DMS 273 (cell line): ENCODE measurements around the gene CAT.
A peak's percentile ranks its signal among the peaks of the same experiment; 100 is the strongest.

ENCODE experiments used
- DNase-seq: peaks from one replicate; lab custom pipeline; 2025; ENCODE audit not compliant: unreplicated experiment; lab: John Stamatoyannopoulos, UW

Gene CAT

DNA sequence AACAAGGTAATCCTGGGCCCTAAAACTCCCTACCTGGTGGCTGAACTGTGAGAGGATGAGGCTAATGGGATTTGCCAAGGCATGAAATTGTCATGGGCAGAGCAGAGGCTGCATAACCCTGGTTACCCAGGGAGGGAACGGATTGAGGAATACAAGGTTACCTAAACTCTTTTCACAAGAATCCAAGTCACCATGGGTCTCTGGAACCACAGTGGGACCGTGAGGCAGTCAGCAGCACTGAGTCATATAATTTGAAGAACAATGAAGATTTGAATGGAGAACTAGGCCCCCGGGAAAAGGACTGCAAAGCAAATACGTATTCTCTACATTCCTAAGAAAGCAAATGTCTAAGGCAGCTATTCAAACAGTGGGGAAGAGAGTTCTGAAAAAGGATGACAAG, 19.8 kb downstream of the CAT start:
- DNase-seq = no peak

- DNase-seq = no peak
Measured at GRCh38 chr11:34459507-34460162, 20.9 kb downstream of the CAT start.

DNA sequence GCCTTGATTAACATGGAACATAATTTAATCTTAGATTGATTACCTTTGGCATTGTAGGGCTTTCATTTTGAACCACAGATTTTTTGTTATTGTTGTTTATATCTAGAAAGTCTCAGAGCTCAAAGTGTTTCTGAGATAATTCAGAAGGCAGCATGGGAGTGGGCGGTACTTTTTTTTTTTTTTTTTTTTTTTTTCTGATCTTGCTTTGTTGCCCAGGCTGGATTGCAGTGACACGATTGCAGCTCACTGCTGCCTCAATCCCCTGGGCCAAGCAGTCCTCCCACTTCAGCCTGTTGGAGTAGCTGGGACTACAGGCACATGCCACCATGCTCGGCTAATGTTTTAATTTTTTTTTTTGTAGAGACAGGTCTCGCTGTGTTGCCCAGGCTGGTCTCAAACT, 21.5 kb downstream of the CAT start:
- DNase-seq = no peak

- no peak for DNase-seq
Measured at GRCh38 chr11:34461215-34461614, 22.5 kb downstream of the CAT start.

- peak; percentile 41 for DNase-seq
Measured at GRCh38 chr11:34464591-34465051, 25.9 kb downstream of the CAT start.

GRCh38 chr11:34466802-34467488, 28.2 kb downstream of the CAT start:
- DNase-seq = no peak

- DNase-seq = peak; percentile 33
Measured at GRCh38 chr11:34468209-34468841, 29.6 kb downstream of the CAT start.

DNA sequence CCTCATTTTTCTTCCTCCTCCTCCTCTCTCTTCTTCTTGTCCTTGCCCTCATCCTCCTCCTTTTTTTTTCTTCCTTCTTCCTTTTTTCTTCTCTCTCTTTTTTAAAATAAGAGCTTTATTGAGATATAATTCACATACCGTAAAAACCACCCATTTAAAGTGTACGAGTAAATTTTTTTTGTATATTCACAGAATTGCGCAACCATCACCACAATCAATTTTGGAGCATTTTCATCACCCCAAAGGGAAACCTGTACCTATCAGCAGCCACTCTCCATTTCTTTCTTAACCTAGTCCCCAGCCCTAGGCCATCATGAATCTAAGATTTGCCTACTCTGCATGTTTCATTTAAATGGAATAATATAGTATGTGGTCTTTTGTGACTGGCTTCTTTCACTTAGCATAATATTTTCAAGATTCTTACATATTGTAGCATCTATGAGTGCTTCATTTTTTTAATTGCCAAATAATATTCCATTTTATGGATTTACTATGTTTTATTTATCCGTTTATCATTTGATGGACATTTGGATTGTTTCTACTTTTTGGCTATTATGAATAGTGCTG, 35.0 kb downstream of the CAT start:
- no peak for DNase-seq

DNA sequence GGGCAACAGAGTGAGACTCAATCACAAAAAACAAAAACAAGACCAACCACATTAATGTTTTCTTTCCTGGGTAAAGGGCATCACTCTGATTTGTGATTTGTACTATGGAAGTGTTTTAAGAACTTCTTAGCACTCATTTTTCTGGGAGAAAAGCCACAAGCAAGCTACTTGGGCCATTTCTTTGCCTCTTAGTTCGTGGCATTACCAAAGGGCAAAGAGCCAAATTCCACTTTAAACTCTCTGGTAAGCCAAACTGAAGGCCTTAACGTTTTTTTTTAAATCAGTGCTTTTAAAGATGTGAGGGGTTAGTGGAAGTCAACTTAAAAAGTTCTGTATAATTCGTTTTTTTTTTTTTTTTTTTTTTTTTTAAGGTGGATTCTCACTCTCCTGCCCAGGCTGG, 36.9 kb downstream of the CAT start:
- no peak for DNase-seq

DNA sequence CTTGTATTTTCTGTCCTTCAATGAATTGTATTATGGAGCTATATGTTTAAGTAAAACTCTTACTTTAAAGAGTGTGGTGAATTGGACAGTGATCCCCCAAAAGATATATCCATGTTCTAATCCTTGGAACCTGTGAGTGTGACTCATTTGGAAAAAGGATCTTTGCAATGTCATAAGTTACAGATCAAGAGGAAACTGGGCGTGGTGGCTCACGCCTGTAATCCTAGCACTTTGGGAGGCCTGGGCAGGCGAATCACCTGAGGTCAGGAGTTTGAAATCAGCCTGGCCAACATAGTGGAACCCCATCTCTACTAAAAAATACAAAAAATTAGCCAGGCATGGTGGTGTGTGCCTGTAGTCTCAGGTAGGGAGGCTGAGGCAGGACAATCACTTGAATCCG, 38.1 kb downstream of the CAT start:
- no peak for DNase-seq

DNA sequence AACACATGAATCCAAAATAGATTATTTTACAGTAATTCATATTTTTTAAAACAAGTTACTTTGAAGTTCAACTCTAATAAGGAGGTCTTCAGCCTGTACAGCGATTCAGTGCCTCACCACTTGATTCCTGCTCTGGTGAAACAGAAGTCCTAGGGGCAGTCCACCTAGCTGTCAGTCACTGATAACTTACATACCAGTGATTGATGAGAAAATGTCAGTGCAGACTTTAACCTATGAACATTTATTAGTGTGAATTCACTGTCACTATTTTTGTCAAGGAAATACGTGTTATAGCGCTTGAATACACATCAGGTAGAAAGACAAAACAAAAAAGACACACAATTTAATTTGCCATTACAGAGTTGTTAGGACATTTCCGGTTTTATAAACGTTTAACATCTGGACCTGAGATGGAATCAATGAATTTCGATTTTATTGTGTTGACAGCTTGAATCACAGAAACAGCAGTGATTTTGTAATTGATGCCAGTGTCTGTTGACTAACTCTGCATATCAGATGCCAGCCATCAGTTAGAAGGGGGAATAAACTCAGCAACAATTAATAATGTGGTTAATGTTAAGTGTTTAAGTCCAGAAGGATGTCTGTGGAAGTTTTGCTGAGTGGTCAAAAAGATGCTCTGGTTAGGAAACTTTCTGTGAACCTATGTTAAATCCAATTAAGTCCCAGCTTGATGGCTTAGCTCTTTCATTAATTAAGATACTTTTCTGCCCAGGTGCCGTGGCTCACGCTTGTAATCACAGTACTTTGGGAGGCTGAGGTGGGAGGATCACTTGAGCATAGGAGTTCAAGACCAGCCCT, 40.3 kb downstream of the CAT start:
- DNase-seq = no peak

GRCh38 chr11:34480314-34480713, 41.6 kb downstream of the CAT start:
- no peak for DNase-seq

GRCh38 chr11:34481307-34481706, 42.6 kb downstream of the CAT start:
- no peak for DNase-seq

DNA sequence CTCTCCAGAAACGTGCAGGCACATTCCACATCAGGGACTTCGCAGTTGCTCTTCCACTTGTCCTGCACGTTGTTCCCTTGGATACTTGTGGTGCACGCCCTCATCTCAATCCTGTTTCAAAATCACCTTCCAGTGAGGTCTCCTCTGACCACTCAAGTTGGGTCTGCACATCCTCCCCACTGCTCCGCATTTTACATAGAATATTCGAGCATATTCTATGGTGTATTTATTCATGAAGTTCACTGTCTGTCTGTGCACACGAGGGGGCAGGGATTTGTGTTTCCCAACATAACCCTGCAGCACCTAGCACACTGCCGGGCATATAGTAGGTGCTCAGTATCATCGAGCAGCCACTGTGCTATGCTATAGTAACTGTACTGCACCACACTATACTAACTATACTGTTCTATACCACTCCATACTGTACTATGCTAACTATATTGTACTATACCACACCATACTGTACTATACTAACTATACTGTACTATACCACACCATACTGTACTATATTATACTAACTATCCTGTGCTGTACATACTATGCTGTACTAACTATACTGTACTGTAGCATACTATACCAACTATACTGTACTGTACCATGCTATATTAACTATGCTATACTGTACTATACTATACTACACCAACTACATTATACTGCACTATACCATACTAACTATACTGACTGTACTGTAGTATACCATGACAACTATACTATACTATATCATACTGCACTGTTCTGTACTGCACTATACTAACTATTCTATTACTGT, 44.6 kb downstream of the CAT start:
- DNase-seq = no peak

GRCh38 chr11:34487430-34487829, 48.7 kb downstream of the CAT start:
- DNase-seq = no peak

GRCh38 chr11:34488855-34489557, 50.3 kb downstream of the CAT start:
- DNase-seq = no peak

DNA sequence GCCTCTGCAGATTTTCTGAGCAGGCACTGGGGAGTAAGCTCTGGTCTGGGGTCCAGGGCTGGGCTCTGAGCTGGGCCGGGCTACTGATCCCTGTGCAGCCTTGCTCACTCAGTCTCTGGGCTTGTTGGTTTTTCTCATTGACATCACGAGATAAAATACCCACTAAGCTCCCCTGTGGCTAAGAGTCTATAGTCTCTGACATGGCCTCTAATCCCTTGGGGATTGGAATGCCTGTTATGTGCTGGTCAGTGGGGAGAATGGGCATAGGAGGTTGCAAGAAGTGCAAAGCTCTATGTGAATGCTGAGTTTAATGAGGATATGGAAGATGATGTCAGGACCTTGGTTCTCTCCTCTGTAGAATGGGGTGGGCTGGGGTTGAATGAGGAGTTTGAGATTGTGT, 51.6 kb downstream of the CAT start:
- DNase-seq = no peak

- DNase-seq = peak; percentile 79
Measured at GRCh38 chr11:34492806-34493414, 54.2 kb downstream of the CAT start.

- no peak for DNase-seq
Measured at GRCh38 chr11:34493468-34493867, 54.7 kb downstream of the CAT start.
